NCI-H748 (cell line): Measurements from ENCODE around the gene KIAA1671.

ENCODE experiments used
- DNase-seq: peaks from one replicate; lab custom pipeline; 2025; ENCODE audit not compliant: unreplicated experiment; lab: John Stamatoyannopoulos, UW

Gene KIAA1671

GRCh38 chr22:25084405-25085107, 132.0 kb downstream of the KIAA1671 start:
- DNase-seq, result no peak

- no peak for DNase-seq
Measured at GRCh38 chr22:25085156-25085555, 132.6 kb downstream of the KIAA1671 start.

- DNase-seq, result no peak
Measured at GRCh38 chr22:25085930-25086901, 133.7 kb downstream of the KIAA1671 start.

- no peak for DNase-seq
Measured at GRCh38 chr22:25086902-25087282, 134.4 kb downstream of the KIAA1671 start.

GRCh38 chr22:25090225-25090890, 137.8 kb downstream of the KIAA1671 start:
- no peak for DNase-seq

- DNase-seq, result no peak
Measured at GRCh38 chr22:25091458-25091857, 138.9 kb downstream of the KIAA1671 start.

GRCh38 chr22:25092119-25092518, 139.6 kb downstream of the KIAA1671 start:
- DNase-seq, result no peak

GRCh38 chr22:25094579-25094978, 142.1 kb downstream of the KIAA1671 start:
- no peak for DNase-seq

- no peak for DNase-seq
Measured at GRCh38 chr22:25095869-25096268, 143.4 kb downstream of the KIAA1671 start.

GRCh38 chr22:25096638-25097405, 144.3 kb downstream of the KIAA1671 start:
- DNase-seq, result no peak

GRCh38 chr22:25098445-25099081, 146.0 kb downstream of the KIAA1671 start:
- DNase-seq, result no peak

- no peak for DNase-seq
Measured at GRCh38 chr22:25099202-25099601, 146.7 kb downstream of the KIAA1671 start.

GRCh38 chr22:25100402-25100801, 147.9 kb downstream of the KIAA1671 start:
- DNase-seq, result no peak

GRCh38 chr22:25100948-25101347, 148.4 kb downstream of the KIAA1671 start:
- DNase-seq, result no peak

- no peak for DNase-seq
Measured at GRCh38 chr22:25101501-25101900, 149.0 kb downstream of the KIAA1671 start.

- no peak for DNase-seq
Measured at GRCh38 chr22:25101986-25102385, 149.5 kb downstream of the KIAA1671 start.

GRCh38 chr22:25102722-25103121, 150.2 kb downstream of the KIAA1671 start:
- no peak for DNase-seq

- DNase-seq, result no peak
Measured at GRCh38 chr22:25104367-25104766, 151.9 kb downstream of the KIAA1671 start.

- no peak for DNase-seq
Measured at GRCh38 chr22:25105817-25106650, 153.5 kb downstream of the KIAA1671 start.
